ENCODE data around the gene KATNAL1. TPM values are rescaled to one million over a fixed set of nuclear protein-coding genes. Genes with fewer than 3 reads are reported as not detected.

KATNAL1 gene
- total RNA-seq (12.8 and 21.2 TPM in 2 replicates), polyA plus RNA-seq (6.0 and 10.5 TPM in 2 replicates)

DNA sequence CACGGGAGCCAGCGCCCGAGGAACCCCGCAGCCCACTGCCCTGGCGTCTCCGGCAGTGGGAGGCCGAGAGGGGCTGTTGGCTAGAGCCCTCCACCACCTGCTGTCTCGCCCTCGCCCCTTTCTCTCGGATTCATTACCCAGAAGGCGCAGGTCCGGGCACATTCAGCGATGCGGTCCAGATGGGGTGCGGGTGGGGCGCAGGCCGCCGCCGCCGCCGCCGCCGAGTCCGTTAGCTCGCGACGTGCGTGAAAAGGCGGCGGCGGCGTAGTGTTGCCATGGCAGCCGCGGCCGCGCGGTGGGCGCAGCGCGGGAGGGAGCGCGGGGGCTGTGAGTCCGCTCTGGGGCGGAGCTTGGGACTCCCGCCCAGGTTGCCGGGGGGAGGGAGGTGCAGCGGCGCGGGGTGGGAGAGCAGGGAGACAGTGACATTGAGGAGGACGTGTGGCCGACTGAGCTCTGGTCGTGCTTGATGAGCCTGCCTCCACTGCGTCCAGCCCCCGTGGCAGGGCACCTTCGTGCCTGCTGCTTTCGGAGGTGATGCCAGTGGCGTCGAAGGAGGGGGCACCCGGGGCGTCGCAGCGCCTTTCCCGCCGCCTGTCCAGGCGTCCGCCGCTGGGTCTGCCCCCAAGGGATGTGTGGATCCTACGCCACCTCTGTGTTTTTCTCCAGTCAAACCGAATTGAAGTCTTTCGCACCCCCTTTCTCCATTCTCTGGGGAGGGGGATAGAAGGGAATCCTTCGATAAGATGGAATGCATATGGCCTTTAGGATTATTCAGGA lies at the start of gene KATNAL1:
Gene KATNAL1 (minus strand): TSS at position 358 of the 777 bp plus-strand sequence. CDS start 23,774 bp downstream, outside the sequence.
- Histone ChIP-seq H3K36me3 (no peaks in the 10 kb centered on the region), H3K4me3 (peak within 1 kb of the TSS; percentile 81), H3K27ac (no peak within 1 kb of the TSS), H3K27me3 (no peaks in the 10 kb centered on the region), H3K9me3 (ENCODE audit: low read depth) (no peaks in the 10 kb centered on the region), H3K4me1 (ENCODE audit: low read depth) (peaks cover 22% of the 10 kb centered on the region)
- TF ChIP-seq, protein P1, sequence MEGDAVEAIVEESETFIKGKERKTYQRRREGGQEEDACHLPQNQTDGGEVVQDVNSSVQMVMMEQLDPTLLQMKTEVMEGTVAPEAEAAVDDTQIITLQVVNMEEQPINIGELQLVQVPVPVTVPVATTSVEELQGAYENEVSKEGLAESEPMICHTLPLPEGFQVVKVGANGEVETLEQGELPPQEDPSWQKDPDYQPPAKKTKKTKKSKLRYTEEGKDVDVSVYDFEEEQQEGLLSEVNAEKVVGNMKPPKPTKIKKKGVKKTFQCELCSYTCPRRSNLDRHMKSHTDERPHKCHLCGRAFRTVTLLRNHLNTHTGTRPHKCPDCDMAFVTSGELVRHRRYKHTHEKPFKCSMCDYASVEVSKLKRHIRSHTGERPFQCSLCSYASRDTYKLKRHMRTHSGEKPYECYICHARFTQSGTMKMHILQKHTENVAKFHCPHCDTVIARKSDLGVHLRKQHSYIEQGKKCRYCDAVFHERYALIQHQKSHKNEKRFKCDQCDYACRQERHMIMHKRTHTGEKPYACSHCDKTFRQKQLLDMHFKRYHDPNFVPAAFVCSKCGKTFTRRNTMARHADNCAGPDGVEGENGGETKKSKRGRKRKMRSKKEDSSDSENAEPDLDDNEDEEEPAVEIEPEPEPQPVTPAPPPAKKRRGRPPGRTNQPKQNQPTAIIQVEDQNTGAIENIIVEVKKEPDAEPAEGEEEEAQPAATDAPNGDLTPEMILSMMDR (IDR thresholded peaks at IDR 0.05; ENCODE audit: low read depth, low read length) = no peak
- peak; percentile 78 to 85 for DNase-seq (ENCODE audit: low read depth in 1 of 2, low spot score in 1 of 2)

DNA sequence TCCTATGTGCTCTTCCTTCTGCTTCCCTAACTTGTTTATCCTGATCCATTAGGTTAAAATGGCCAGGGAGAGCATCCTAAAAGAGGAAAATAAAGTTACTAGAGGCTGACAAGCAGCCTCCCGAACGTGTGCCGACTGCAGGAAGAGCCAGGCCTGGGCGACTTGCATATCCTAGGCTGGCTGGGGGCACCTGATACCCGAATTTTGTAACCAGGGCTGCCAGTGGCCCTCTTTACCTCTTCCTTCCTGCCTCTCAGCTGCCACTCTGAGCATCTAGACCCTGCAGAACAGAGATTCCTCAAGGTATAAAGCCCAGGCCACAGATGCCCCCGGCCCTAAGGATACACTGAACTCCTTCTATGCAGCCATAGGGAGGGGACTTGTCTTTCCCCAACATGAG lies 48.5 kb upstream of the KATNAL1 start:
- H3K27ac ChIP-seq = no peak overlapping the region
- no peak overlapping the region for H3K4me3 ChIP-seq
- no peaks in the 10 kb centered on the region for H3K4me1 ChIP-seq (ENCODE audit: low read depth)
- no peaks in the 10 kb centered on the region for H3K36me3 ChIP-seq
- no peak for DNase-seq (ENCODE audit: low read depth in 1 of 2, low spot score in 1 of 2)
- no peaks in the 10 kb centered on the region for H3K9me3 ChIP-seq (ENCODE audit: low read depth)
- TF ChIP-seq, protein P1 (IDR thresholded peaks at IDR 0.05; ENCODE audit: low read depth, low read length) = no peak
- H3K27me3 ChIP-seq = no peaks in the 10 kb centered on the region

DNA sequence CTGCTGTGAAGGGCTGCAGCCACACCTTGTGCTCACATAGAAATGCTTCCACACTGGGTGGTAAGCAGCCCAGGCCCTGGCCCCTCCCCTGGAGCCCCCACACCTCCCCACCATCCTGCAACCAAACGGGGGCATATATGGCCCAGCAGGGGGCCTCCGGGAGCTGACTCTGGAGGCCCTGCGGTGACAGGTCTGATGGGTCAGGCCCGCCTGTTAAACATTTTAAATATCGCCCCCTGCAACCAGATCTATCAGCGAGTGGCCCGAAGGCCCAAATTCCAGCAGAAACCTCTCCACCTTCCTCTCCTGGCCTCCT lies 48.0 kb upstream of the KATNAL1 start:
- Histone ChIP-seq H3K4me3 (no peak overlapping the region), H3K36me3 (no peaks in the 10 kb centered on the region), H3K4me1 (ENCODE audit: low read depth) (no peaks in the 10 kb centered on the region), H3K27ac (no peak overlapping the region), H3K9me3 (ENCODE audit: low read depth) (no peaks in the 10 kb centered on the region), H3K27me3 (no peaks in the 10 kb centered on the region)
- TF ChIP-seq, protein P1 (IDR thresholded peaks at IDR 0.05; ENCODE audit: low read depth, low read length) = peak; percentile 32
- DNase-seq (ENCODE audit: low read depth in 1 of 2, low spot score in 1 of 2) = peak in 1 of 2 donors; percentile 51

DNA sequence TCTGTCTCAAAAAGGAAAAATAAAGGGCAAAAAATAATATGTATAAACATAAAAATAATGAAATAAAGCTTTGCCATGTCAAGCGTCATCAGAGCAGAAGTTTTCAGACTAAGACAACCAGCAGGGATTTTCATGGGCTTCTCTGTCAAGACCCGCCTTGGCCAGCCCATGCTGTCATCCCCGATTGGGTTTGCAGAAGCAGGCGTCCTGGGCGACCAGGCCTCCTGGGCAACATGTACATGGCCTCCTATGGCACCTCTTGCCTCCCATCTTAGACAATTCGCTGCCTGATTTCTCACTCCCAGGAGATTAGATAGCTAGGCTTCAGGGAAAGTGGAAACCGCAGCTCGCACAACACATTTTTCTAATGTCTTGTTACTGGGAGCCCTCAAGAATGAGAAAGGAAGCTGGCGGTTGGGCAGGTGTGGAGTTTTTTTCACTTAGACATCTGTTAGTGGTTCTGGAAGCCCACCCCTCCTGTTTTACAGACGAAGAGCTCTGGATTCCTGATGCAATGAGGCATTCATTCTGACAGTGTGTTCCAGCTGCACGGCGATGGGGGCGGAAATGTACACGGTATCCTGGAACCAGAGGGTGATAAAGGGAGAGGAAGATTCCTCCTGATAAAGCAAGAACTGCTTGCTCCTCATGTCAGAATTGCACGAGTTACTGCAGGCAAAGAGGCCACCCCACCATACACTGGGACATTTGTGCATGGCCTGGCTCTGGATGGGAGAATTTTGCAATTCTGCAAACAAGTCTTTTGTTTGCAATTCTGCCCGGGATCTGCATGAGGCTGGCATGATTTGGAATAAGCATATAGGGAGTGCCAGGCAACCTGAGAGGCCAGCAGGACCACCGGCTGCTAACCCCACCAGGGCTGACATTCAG lies 47.4 kb upstream of the KATNAL1 start:
- Histone ChIP-seq H3K27ac (no peak overlapping the region), H3K4me1 (ENCODE audit: low read depth) (no peaks in the 10 kb centered on the region), H3K4me3 (no peak overlapping the region), H3K9me3 (ENCODE audit: low read depth) (no peaks in the 10 kb centered on the region), H3K27me3 (no peaks in the 10 kb centered on the region), H3K36me3 (no peaks in the 10 kb centered on the region)
- DNase-seq (ENCODE audit: low read depth in 1 of 2, low spot score in 1 of 2) = no peak
- TF ChIP-seq, protein P1 (IDR thresholded peaks at IDR 0.05; ENCODE audit: low read depth, low read length) = no peak

DNA sequence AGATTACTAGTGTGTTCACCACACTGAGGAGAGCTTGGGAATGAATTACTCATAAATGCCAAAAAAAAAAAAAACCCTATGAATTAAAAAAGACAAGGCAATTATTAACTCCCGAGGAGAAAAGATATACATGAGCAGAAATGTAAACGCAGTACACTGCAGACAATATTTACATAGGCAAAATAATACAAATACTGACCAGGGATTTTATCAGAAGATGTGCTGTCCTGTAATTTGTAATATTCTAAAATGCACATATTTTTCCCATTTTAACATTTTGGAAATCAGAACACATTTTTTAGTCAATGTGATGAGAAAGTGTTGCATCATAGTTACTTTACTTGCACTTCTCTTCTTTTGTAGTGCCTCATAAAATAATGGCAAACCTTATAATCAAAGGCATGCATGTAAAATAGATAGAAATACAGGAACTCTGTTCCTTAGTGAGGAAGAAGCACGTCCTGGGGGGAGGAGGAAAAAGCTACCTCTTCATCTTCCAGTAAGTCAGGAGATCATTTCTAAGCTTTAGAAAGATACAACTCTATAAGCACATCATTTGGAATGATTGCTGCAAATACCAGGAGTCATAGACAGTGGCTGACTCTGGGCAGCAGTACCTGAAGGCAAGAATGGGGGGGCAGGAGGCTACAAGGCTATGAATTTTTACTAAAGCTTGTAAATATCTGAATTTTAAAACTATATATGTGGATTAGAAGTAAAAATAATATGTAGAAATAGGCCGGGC lies 46.3 kb upstream of the KATNAL1 start:
- Histone ChIP-seq H3K4me3 (no peak overlapping the region), H3K27me3 (no peaks in the 10 kb centered on the region), H3K9me3 (ENCODE audit: low read depth) (no peaks in the 10 kb centered on the region), H3K36me3 (no peaks in the 10 kb centered on the region), H3K27ac (no peak overlapping the region), H3K4me1 (ENCODE audit: low read depth) (no peaks in the 10 kb centered on the region)
- DNase-seq (ENCODE audit: low read depth in 1 of 2, low spot score in 1 of 2) = no peak
- TF ChIP-seq, protein P1 (IDR thresholded peaks at IDR 0.05; ENCODE audit: low read depth, low read length) = no peak

Data from cardiac muscle cell (in vitro differentiated cells and primary cell).